Measurements from ENCODE around the gene HSD17B2. TPM values are rescaled to one million over a fixed set of nuclear protein-coding genes. Genes with fewer than 3 reads are reported as not detected.

The HSD17B2 gene
- total and polyA plus RNA-seq, 2 donors (not counting 1 experiment from before 2014, with no cell fraction given): 0.33 to 1.6 TPM

DNA sequence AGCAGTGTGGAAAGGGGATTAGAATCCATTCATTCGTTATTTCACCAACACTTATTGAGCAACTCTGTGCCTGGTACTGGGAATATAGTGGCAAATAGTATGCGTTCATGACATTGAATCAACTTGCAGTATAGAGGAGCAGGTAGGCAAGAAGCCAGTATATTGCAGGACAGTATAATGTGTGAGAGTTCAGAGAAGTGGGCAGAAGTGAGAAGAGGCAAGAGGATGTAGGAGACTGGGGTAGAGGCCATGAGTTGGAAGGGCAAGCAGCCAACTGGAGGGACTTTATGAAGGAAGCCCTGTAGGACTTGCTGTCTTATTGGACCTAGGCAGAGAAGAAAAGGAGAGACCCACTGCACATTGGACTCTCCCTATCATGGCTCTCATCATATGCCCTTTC, 12.3 kb downstream of the HSD17B2 start:
- Histone ChIP-seq H3K79me2 (ENCODE audit: control insufficient read depth, insufficient read depth, low read length) (no peaks in the 10 kb centered on the region), H3K4me1 (ENCODE audit: control insufficient read depth, extremely low read depth, insufficient read depth, low read length) (peaks cover 11% of the 10 kb centered on the region), H2AFZ (ENCODE audit: low read length) (no peak overlapping the region), H3K27me3 (ENCODE audit: control insufficient read depth, insufficient read depth, low read length) (peaks cover 3% of the 10 kb centered on the region), H3K4me3 (replicated peaks in 1 of 4; ENCODE audit: control extremely low read depth in 1 of 4, insufficient read depth in 1 of 4, low read depth in 3 of 4, low read length in 4 of 4) (no peak overlapping the region), H3K4me2 (ENCODE audit: extremely low read depth, insufficient read depth, low read length) (no peak overlapping the region), H3K36me3 (ENCODE audit: control insufficient read depth, insufficient read depth, low read length) (no peaks in the 10 kb centered on the region), H3K27ac (ENCODE audit: insufficient read depth, low read length) (no peak overlapping the region), H3K9ac (ENCODE audit: insufficient read depth, low read length) (no peak overlapping the region), H3K9me3 (ENCODE audit: control insufficient read depth, insufficient read depth, low read depth, low read length) (no peaks in the 10 kb centered on the region), H4K20me1 (ENCODE audit: control insufficient read depth, extremely low read depth, insufficient read depth, low read length) (no peaks in the 10 kb centered on the region)
- no peak for DNase-seq (ENCODE audit: low read depth in 2 of 2)
- TF ChIP-seq, protein P1, sequence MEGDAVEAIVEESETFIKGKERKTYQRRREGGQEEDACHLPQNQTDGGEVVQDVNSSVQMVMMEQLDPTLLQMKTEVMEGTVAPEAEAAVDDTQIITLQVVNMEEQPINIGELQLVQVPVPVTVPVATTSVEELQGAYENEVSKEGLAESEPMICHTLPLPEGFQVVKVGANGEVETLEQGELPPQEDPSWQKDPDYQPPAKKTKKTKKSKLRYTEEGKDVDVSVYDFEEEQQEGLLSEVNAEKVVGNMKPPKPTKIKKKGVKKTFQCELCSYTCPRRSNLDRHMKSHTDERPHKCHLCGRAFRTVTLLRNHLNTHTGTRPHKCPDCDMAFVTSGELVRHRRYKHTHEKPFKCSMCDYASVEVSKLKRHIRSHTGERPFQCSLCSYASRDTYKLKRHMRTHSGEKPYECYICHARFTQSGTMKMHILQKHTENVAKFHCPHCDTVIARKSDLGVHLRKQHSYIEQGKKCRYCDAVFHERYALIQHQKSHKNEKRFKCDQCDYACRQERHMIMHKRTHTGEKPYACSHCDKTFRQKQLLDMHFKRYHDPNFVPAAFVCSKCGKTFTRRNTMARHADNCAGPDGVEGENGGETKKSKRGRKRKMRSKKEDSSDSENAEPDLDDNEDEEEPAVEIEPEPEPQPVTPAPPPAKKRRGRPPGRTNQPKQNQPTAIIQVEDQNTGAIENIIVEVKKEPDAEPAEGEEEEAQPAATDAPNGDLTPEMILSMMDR (conservative IDR thresholded peaks at IDR 0.05 in 1 of 2, IDR thresholded peaks at IDR 0.05 in 1 of 2; ENCODE audit: low read depth in 1 of 2, low read length in 2 of 2): no peak
- TF ChIP-seq EZH2 (IDR thresholded peaks at IDR 0.05; ENCODE audit: low read length, missing control alignments): no peak

DNA sequence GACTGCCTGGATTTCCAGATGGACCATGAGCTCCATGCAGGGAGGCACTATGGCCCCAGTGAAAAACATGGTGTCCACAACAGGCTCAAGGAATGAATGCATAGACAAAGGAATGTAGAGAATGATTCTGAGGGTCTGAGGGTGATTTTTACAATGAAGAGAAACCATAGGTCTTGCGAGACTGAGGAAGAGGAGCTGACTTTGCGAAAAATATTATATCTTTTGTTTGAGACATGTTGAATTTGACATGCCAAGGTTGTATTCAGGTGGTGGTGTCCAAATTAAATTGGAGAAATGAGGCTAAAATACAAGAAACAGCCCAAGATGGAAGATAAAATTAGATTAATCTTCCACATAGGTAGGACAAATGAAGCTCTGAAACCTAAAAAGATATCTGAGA, 12.7 kb downstream of the HSD17B2 start:
- no peak for TF ChIP-seq EZH2 (IDR thresholded peaks at IDR 0.05; ENCODE audit: low read length, missing control alignments)
- TF ChIP-seq, protein P1 (conservative IDR thresholded peaks at IDR 0.05 in 1 of 2, IDR thresholded peaks at IDR 0.05 in 1 of 2; ENCODE audit: low read depth in 1 of 2, low read length in 2 of 2): no peak
- H3K4me1 ChIP-seq (ENCODE audit: control insufficient read depth, extremely low read depth, insufficient read depth, low read length): peaks cover 10% of the 10 kb centered on the region

DNA sequence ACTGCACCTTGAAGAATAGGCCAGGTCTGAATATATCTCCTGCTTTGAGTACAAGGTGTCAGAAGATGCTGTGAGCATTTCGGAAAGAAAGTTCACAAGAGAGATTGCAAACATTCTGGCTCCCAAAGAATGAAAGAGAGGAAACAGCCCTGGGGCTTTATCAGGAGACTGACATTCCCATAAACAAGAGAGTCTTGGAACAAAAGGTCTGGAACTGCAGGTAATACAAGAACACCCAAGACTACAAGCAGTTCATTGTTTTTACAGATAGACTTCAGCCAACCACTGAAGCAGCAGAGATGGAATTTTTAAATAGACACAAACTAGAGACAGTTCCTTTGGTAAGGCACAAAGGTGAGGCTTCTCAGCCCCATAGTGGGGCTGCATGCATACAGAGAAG, 14.4 kb downstream of the HSD17B2 start:
- no peaks in the 10 kb centered on the region for H4K20me1 ChIP-seq (ENCODE audit: control insufficient read depth, extremely low read depth, insufficient read depth, low read length)
- TF ChIP-seq, protein P1 (conservative IDR thresholded peaks at IDR 0.05 in 1 of 2, IDR thresholded peaks at IDR 0.05 in 1 of 2; ENCODE audit: low read depth in 1 of 2, low read length in 2 of 2): no peak
- TF ChIP-seq EZH2 (IDR thresholded peaks at IDR 0.05; ENCODE audit: low read length, missing control alignments): no peak
- peaks cover 3% of the 10 kb centered on the region for H3K27me3 ChIP-seq (ENCODE audit: control insufficient read depth, insufficient read depth, low read length)

More for the DNA sequence above, 12.7 kb downstream of the HSD17B2 start:
- no peak overlapping the region for H3K4me3 ChIP-seq (replicated peaks in 1 of 4; ENCODE audit: control extremely low read depth in 1 of 4, insufficient read depth in 1 of 4, low read depth in 3 of 4, low read length in 4 of 4)
- H2AFZ ChIP-seq (ENCODE audit: low read length): no peak overlapping the region
- no peak for DNase-seq (ENCODE audit: low read depth in 2 of 2)
- no peak overlapping the region for H3K9ac ChIP-seq (ENCODE audit: insufficient read depth, low read length)
- H3K36me3 ChIP-seq (ENCODE audit: control insufficient read depth, insufficient read depth, low read length): no peaks in the 10 kb centered on the region
- no peak overlapping the region for H3K27ac ChIP-seq (ENCODE audit: insufficient read depth, low read length)
- no peaks in the 10 kb centered on the region for H3K9me3 ChIP-seq (ENCODE audit: control insufficient read depth, insufficient read depth, low read depth, low read length)
- no peaks in the 10 kb centered on the region for H3K79me2 ChIP-seq (ENCODE audit: control insufficient read depth, insufficient read depth, low read length)
- H4K20me1 ChIP-seq (ENCODE audit: control insufficient read depth, extremely low read depth, insufficient read depth, low read length): no peaks in the 10 kb centered on the region
- peaks cover 3% of the 10 kb centered on the region for H3K27me3 ChIP-seq (ENCODE audit: control insufficient read depth, insufficient read depth, low read length)
- H3K4me2 ChIP-seq (ENCODE audit: extremely low read depth, insufficient read depth, low read length): no peak overlapping the region

More for the DNA sequence above, 14.4 kb downstream of the HSD17B2 start:
- peaks cover 2% of the 10 kb centered on the region for H3K4me1 ChIP-seq (ENCODE audit: control insufficient read depth, extremely low read depth, insufficient read depth, low read length)
- H3K27ac ChIP-seq (ENCODE audit: insufficient read depth, low read length): no peak overlapping the region
- no peaks in the 10 kb centered on the region for H3K79me2 ChIP-seq (ENCODE audit: control insufficient read depth, insufficient read depth, low read length)
- no peaks in the 10 kb centered on the region for H3K36me3 ChIP-seq (ENCODE audit: control insufficient read depth, insufficient read depth, low read length)
- no peak overlapping the region for H3K4me2 ChIP-seq (ENCODE audit: extremely low read depth, insufficient read depth, low read length)
- no peak overlapping the region for H2AFZ ChIP-seq (ENCODE audit: low read length)
- H3K9ac ChIP-seq (ENCODE audit: insufficient read depth, low read length): no peak overlapping the region
- no peak overlapping the region for H3K4me3 ChIP-seq (replicated peaks in 1 of 4; ENCODE audit: control extremely low read depth in 1 of 4, insufficient read depth in 1 of 4, low read depth in 3 of 4, low read length in 4 of 4)
- no peaks in the 10 kb centered on the region for H3K9me3 ChIP-seq (ENCODE audit: control insufficient read depth, insufficient read depth, low read depth, low read length)
- no peak for DNase-seq (ENCODE audit: low read depth in 2 of 2)
